Left colon (tissue), 2 donors: ENCODE data around the gene MCF2L. TPM values are rescaled to one million over a fixed set of nuclear protein-coding genes. Genes with fewer than 3 reads are reported as not detected.
"Not testable (repeated sequence)": the region's sequence is repeated elsewhere in the genome, so short reads cannot be mapped to it uniquely, and the experiment has no call there.

ENCODE experiments used
- ATAC-seq: fragments of 200-7000 bp; cut with Tn5 transposase; one replicate; pipeline ENCODE4 v1.9.1; 2020; ENCODE audit warnings: mild to moderate bottlenecking, moderate library complexity
- DNase-seq, 2 donors: peaks; one replicate each; pipeline ENCODE4 v3.0.0-alpha.2; 2020
- intact Hi-C, 2 donors: fragments of 100-400 bp; cut with DNase I in 1 of 2; cut with micrococcal nuclease in 1 of 2; formaldehyde crosslinking; loops; one replicate each; pipeline versions ENCODE4 v1.11.2 to v1.14.0; 2022; cut with DNase I, micrococcal nuclease
- total RNA-seq, 2 donors: library from RNA; stranded (reverse); fragmentation: NEBNext Ultra II Directional; extraction: Animal tissue kit (Norgen Biotek cat#: 25700); gene quantifications; one replicate each; pipeline ENCODE4 v1.2.1, GENCODE V29; 2021
- donor health status: DM: no; HTN: no; CAD: no.
- donor health status: DM: yes; HTN: yes; CAD: no.

The MCF2L gene
- total RNA-seq, 2 donors from 2014 or later = 86.9 to 101 TPM

- ATAC-seq = no peak
- intact Hi-C loops = no loop called here
- DNase-seq = no peak
These were observed 123.1 kb downstream of the MCF2L start for GRCh38 chr13:113091891-113092775.

- no peak for ATAC-seq
- DNase-seq = no peak
- intact Hi-C loops = no loop called here
These were observed 124.0 kb downstream of the MCF2L start for GRCh38 chr13:113092776-113093579.

- DNase-seq (no peak), ATAC-seq (no peak)
These were observed 124.8 kb downstream of the MCF2L start for GRCh38 chr13:113093580-113094409.

GRCh38 chr13:113094410-113094800 is 125.4 kb downstream of the MCF2L start:
- intact Hi-C loops = no loop called here
- no peak for ATAC-seq
- DNase-seq = no peak

More at GRCh38 chr13:113093580-113094409, 124.8 kb downstream of the MCF2L start:
- intact Hi-C loops = no loop called here

GRCh38 chr13:113095146-113096051 is 126.4 kb downstream of the MCF2L start:
- no peak for DNase-seq
- intact Hi-C loops = no loop called here
- peak; percentile 8 for ATAC-seq

- intact Hi-C loops = no loop called here
- ATAC-seq (peak; percentile 6), DNase-seq (no peak)
These were observed 127.2 kb downstream of the MCF2L start for GRCh38 chr13:113096052-113096744.

GRCh38 chr13:113096745-113097305 is 127.8 kb downstream of the MCF2L start:
- intact Hi-C loops = no loop called here
- ATAC-seq = no peak
- no peak for DNase-seq

- DNase-seq (no peak), ATAC-seq (no peak)
- intact Hi-C loops = no loop called here
These were observed 128.6 kb downstream of the MCF2L start for GRCh38 chr13:113097651-113098050.

GRCh38 chr13:113098162-113098732 is 129.2 kb downstream of the MCF2L start:
- no peak for DNase-seq
- intact Hi-C loops = no loop called here
- no peak for ATAC-seq

GRCh38 chr13:113099142-113099541 is 130.1 kb downstream of the MCF2L start:
- intact Hi-C loops = no loop called here
- ATAC-seq (no peak), DNase-seq (no peak)

- intact Hi-C loops, DNase-seq: not testable (repeated sequence)
- ATAC-seq = peak; percentile 7
These were observed 133.3 kb downstream of the MCF2L start for GRCh38 chr13:113102302-113102701.

- DNase-seq (no peak), ATAC-seq (peak; percentile 14)
- intact Hi-C loops = no loop called here
These were observed 133.7 kb downstream of the MCF2L start for GRCh38 chr13:113102727-113103126.

GRCh38 chr13:113103646-113104045 is 134.6 kb downstream of the MCF2L start:
- DNase-seq (no peak), ATAC-seq (no peak)
- intact Hi-C loops = no loop called here

GRCh38 chr13:113105032-113105920 is 136.3 kb downstream of the MCF2L start, which contains the start of gene F7:
Gene F7, plus strand, starts transcription at chr13:113105791. Its CDS starts 51 bp downstream, at chr13:113105842.
- ATAC-seq (peak; percentile 75), DNase-seq (peak in 1 of 2 donors; percentile 27)
- intact Hi-C loops = no loop called here

GRCh38 chr13:113105921-113106452 is 137.0 kb downstream of the MCF2L start:
- intact Hi-C loops = no loop called here
- DNase-seq = no peak
- ATAC-seq = peak; percentile 8
